Tibial artery (tissue), 4 donors: Measurements from ENCODE around the gene SOHLH1.
"Not testable (repeated sequence)": the region's sequence is repeated elsewhere in the genome, so short reads cannot be mapped to it uniquely, and the experiment has no call there.

Experiments
- DNase-seq, 2 donors: peaks; one replicate each; pipeline ENCODE4 v3.0.0-alpha.2; 2019
- H3K27ac ChIP-seq, 2 donors: fragments of 200-600 bp; sonication (generic) in 1 of 2; 1 replicate in 1 of 2; 2 replicates in 1 of 2; pipeline ENCODE4 v1.5.1; 2018 to 2019; ENCODE audit warnings: mild to moderate bottlenecking in 1 of 2
- H3K27me3 ChIP-seq, 2 donors: fragments of 200-600 bp; sonication (generic) in 1 of 2; one replicate each; pipeline versions ENCODE4 v1.5.1 to v1.6.0; 2016 to 2019
- H3K36me3 ChIP-seq, 3 donors: fragments of 200-600 bp; sonication (generic) in 2 of 3; one replicate each; pipeline ENCODE4 v1.5.1; 2016 to 2019; ENCODE audit warnings: mild to moderate bottlenecking in 2 of 3
- H3K4me1 ChIP-seq, 4 donors: fragments of 200-600 bp; sonication (generic) in 2 of 4; 1 replicate in 3 of 4; 2 replicates in 1 of 4; pipeline ENCODE4 v1.5.1; 2016 to 2019
- H3K4me3 ChIP-seq, 2 donors: fragments of 200-600 bp; sonication (generic) in 1 of 2; 1 replicate in 1 of 2; 2 replicates in 1 of 2; pipeline ENCODE4 v1.5.1; 2018 to 2019; ENCODE audit warnings: mild to moderate bottlenecking in 2 of 2
- H3K9me3 ChIP-seq, 3 donors: fragments of 200-600 bp; sonication (generic) in 1 of 3; one replicate each; pipeline ENCODE4 v1.5.1; 2016 to 2019
- CTCF ChIP-seq, 2 experiments: fragments of 200-600 bp in 1 of 2; fragments of 450-650 bp in 1 of 2; IDR thresholded peaks; one replicate each; pipeline ENCODE4 v1.5.1; 2017 to 2019; ENCODE audit warnings: antibody characterized with exemption in 2 of 2, mild to moderate bottlenecking in 1 of 2, moderate library complexity in 1 of 2
- intact Hi-C: fragments of 100-400 bp; cut with DNase I; formaldehyde crosslinking; loops from one replicate; pipeline ENCODE4 v1.15.0; 2023; ENCODE audit warnings: low total_unique reads

The SOHLH1 gene

DNA sequence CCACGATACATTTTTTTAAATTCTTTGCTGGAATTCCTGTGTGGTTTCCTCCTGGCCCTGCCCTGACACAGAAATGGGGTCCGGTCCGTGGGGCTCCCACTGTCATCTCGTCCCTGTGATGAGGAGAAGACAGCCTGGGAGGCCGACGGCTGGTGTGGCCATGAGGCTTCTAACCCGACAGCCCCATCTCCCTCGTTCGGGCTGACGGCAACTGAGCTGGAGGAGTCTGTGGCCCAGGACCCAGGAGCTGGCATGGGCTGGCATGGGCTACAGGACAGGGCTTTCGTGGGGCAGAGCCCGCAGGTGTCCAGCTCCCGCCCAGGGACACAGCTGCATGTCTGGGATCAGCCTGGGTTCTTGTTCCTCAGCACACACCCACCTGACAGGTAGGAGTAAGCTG is 22.4 kb downstream of the SOHLH1 start:
- Histone ChIP-seq H3K27me3 (peaks cover 0 to 26% of the 10 kb centered on the region in 2 donors), H3K4me1 (no peaks in the 10 kb centered on the region), H3K4me3 (no peak overlapping the region), H3K9me3 (no peaks in the 10 kb centered on the region), H3K27ac (no peak overlapping the region), H3K36me3 (no peaks in the 10 kb centered on the region)
- TF ChIP-seq CTCF (IDR thresholded peaks at IDR 0.05), result no peak
- intact Hi-C loops, result no loop called here
- DNase-seq, result no peak

DNA sequence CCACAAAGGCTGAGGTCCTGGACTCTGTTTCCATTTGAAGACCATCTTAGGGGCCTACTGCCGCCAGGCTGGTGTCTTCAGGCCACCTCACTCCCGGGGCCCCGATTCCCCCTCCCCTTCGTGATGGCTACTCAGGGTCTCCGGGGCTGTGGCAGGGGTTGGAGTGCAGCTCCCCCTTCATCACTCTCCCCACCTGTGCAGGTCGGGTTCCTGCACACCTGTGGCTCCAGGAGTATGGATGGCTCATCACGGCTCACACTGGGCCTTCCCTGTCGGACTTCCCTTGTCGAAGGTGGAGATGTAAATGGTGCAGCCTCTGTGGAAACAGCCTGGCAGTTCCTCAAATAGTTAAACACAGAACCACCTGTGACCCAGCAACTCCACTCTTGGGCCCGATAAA is 24.3 kb downstream of the SOHLH1 start:
- DNase-seq, result no peak
- no peak overlapping the region for H3K4me3 ChIP-seq
- H3K27ac ChIP-seq, result no peak overlapping the region
- no peaks in the 10 kb centered on the region for H3K36me3 ChIP-seq
- peaks cover 0 to 28% of the 10 kb centered on the region in 2 donors for H3K27me3 ChIP-seq
- no peak for TF ChIP-seq CTCF (IDR thresholded peaks at IDR 0.05)
- no peaks in the 10 kb centered on the region for H3K9me3 ChIP-seq
- intact Hi-C loops, result no loop called here
- H3K4me1 ChIP-seq, result no peaks in the 10 kb centered on the region

DNA sequence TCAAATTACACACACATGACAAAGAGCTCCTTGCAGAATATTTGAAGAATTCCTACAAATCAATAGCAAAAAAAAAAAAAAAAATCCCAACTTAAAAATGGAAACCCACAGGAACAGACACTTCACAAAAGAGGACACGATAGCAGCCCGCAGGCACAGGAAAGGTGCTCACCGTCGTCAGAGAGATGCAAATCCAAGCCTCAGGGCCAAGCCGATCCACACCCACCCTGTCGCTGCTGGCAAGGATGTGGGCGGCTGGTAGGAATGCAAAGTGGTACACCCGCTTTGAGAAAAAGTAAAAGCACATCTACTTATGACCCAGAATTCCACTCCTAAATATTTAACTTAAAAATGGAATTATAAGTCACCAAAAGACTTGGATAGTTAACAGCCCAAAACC is 25.3 kb downstream of the SOHLH1 start:
- H3K4me3 ChIP-seq, result no peak overlapping the region
- H3K9me3 ChIP-seq, result no peaks in the 10 kb centered on the region
- H3K27ac ChIP-seq, result no peak overlapping the region
- no peaks in the 10 kb centered on the region for H3K36me3 ChIP-seq
- no peak for DNase-seq
- TF ChIP-seq CTCF (IDR thresholded peaks at IDR 0.05), result no peak
- H3K27me3 ChIP-seq, result peaks cover 0 to 33% of the 10 kb centered on the region in 2 donors
- H3K4me1 ChIP-seq, result no peaks in the 10 kb centered on the region
- intact Hi-C loops, result no loop called here

DNA sequence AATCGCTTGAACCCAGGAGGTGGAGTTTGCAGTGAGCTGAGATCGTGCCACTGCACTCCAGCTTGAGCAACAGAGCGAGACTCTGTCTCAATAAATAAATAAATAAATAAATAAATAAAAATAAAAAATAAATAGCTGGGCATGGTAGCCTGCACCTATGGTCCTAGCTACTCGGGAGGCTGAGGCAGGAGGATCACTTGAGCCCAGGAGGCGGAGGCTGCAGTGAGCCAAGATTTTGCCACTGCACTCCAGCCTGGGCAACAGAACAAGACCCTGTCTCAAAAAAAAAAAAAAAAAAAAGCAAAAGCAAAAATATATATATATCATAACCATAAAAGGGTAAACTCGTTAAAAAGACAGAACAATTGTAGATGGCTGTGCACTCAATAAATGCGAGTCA is 26.5 kb downstream of the SOHLH1 start:
- H3K4me1 ChIP-seq, H3K4me3 ChIP-seq, intact Hi-C loops, H3K36me3 ChIP-seq, H3K27ac ChIP-seq, DNase-seq, H3K9me3 ChIP-seq: not testable (repeated sequence)
- H3K27me3 ChIP-seq, result peaks cover 0 to 40% of the 10 kb centered on the region in 2 donors

DNA sequence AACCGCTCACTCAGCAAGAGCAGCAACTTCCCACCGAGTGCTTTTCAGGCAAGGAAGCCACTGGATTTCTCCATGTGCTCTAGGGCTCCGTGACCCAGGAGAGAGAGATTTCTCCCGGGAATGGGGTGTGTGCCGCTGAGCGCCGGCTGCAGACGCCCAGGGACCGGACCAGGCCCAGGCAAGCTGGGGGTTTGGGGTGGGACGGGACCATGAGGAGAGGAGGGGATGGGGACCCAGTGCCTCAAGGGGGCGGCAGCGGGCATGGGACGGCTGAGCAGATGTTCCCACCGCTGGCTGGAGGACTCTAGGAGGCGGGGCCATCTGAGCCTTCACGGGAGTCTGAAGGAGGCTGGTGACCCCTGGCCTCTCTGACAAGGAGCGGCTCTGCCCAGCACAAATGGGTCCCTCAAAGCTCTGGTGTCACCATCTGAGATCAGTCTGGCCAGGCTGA is 27.7 kb downstream of the SOHLH1 start:
- Histone ChIP-seq H3K27me3 (peaks cover 0 to 52% of the 10 kb centered on the region in 2 donors), H3K4me1 (no peaks in the 10 kb centered on the region), H3K4me3 (no peak overlapping the region), H3K27ac (no peak overlapping the region), H3K9me3 (no peaks in the 10 kb centered on the region), H3K36me3 (no peaks in the 10 kb centered on the region)
- no peak for TF ChIP-seq CTCF (IDR thresholded peaks at IDR 0.05)
- no peak for DNase-seq
- intact Hi-C loops, result no loop called here

- Histone ChIP-seq H3K27me3 (peaks cover 0 to 56% of the 10 kb centered on the region in 2 donors), H3K9me3 (no peaks in the 10 kb centered on the region), H3K4me3 (no peak overlapping the region), H3K36me3 (no peaks in the 10 kb centered on the region), H3K27ac (no peak overlapping the region), H3K4me1 (no peaks in the 10 kb centered on the region)
- intact Hi-C loops, result no loop called here
- DNase-seq, result no peak
- TF ChIP-seq CTCF (IDR thresholded peaks at IDR 0.05), result no peak
Measured at GRCh38 chr9:135670721-135671590, 28.3 kb downstream of the SOHLH1 start.
